B cell (primary cell): Measurements from ENCODE around the gene EIF5A. TPM values are rescaled to one million over a fixed set of nuclear protein-coding genes. Genes with fewer than 3 reads are reported as not detected.

ENCODE experiments used
- ATAC-seq: fragments of 200-7000 bp; cut with Tn5 transposase; one replicate; pipeline ENCODE4 v1.10.0; 2021; ENCODE audit warnings: low read depth, mild to moderate bottlenecking, moderate number of reproducible peaks, moderate library complexity
- CTCF ChIA-PET: fragments of 350-600 bp; sonication (Branson Sonifier 250); formaldehyde crosslinking; loops from one replicate; lab custom pipeline; 2021; ENCODE audit warnings: antibody characterized with exemption, inconsistent platforms; lab: Charles Lee
- POLR2A ChIA-PET: fragments of 350-600 bp; sonication (Branson Sonifier 250); formaldehyde crosslinking; loops from one replicate; lab custom pipeline; 2021; ENCODE audit warnings: antibody characterized with exemption; lab: Charles Lee
- DNase-seq: peaks from one replicate; pipeline ENCODE4 v3.0.0; 2013
- H2AFZ ChIP-seq: 2 replicates; pipeline ENCODE4 v1.6.1; 2012; ENCODE audit warnings: mild to moderate bottlenecking, low read depth, low read length; ENCODE audit not compliant: insufficient read depth, poor library complexity, severe bottlenecking
- H3K27ac ChIP-seq, 2 donors: 1 replicate in 1 of 2; 2 replicates in 1 of 2; pipeline ENCODE4 v1.5.1; 2012 to 2013; ENCODE audit warnings: low read length in 2 of 2, mild to moderate bottlenecking in 2 of 2, moderate library complexity in 1 of 2
- H3K27me3 ChIP-seq, 4 experiments: fragments of 200-600 bp in 1 of 4; sonication (generic) in 1 of 4; replicated peaks in 1 of 4; 1 replicate in 2 of 4; 2 replicates in 2 of 4; pipeline versions ENCODE4 v1.6.1 to v1.7.0; 2013 to 2016; ENCODE audit warnings: low read length in 3 of 4, mild to moderate bottlenecking in 2 of 4, mixed read lengths in 1 of 4, moderate library complexity in 1 of 4; ENCODE audit not compliant: insufficient read depth in 4 of 4, control insufficient read depth in 3 of 4; ENCODE audit errors: control extremely low read depth in 1 of 4
- H3K36me3 ChIP-seq, 2 experiments: replicated peaks in 1 of 2; 1 replicate in 1 of 2; 2 replicates in 1 of 2; pipeline versions ENCODE4 v1.6.1 to v1.7.1; 2013; ENCODE audit warnings: low read length in 1 of 2; ENCODE audit not compliant: insufficient read depth in 2 of 2, control insufficient read depth in 1 of 2; ENCODE audit errors: control extremely low read depth in 1 of 2, extremely low read depth in 1 of 2
- H3K4me1 ChIP-seq, 2 donors: fragments of 200-600 bp in 1 of 2; sonication (generic) in 1 of 2; 1 replicate in 1 of 2; 2 replicates in 1 of 2; pipeline versions ENCODE4 v1.5.1 to v1.6.1; 2013 to 2017; ENCODE audit warnings: low read length in 2 of 2; ENCODE audit not compliant: control insufficient read depth in 2 of 2, insufficient read depth in 2 of 2
- H3K4me2 ChIP-seq: replicated peaks from 2 replicates; pipeline ENCODE3; 2012; ENCODE audit warnings: mild to moderate bottlenecking, low read depth, low read length; ENCODE audit not compliant: poor library complexity, severe bottlenecking
- H3K4me3 ChIP-seq, 5 experiments: fragments of 200-600 bp in 1 of 5; sonication (generic) in 1 of 5; 1 replicate in 3 of 5; 2 replicates in 2 of 5; pipeline versions ENCODE4 v1.5.1 to v1.7.0; 2011 to 2016; ENCODE audit warnings: low read length in 4 of 5, mild to moderate bottlenecking in 4 of 5, low read depth in 2 of 5, control low read depth in 1 of 5, moderate library complexity in 1 of 5; ENCODE audit not compliant: insufficient read depth in 1 of 5; ENCODE audit errors: control extremely low read depth in 1 of 5, extremely low read depth in 1 of 5
- H3K79me2 ChIP-seq: fragments of 200-600 bp; sonication (generic); one replicate; pipeline ENCODE4 v1.6.0; 2016; ENCODE audit warnings: low read length; ENCODE audit not compliant: control insufficient read depth, insufficient read depth
- H3K9ac ChIP-seq: fragments of 200-600 bp; sonication (generic); 2 replicates; pipeline ENCODE4 v1.6.1; 2017; ENCODE audit warnings: mild to moderate bottlenecking, low read length, moderate library complexity
- H3K9me3 ChIP-seq, 3 donors: one replicate each; pipeline versions ENCODE4 v1.6.1 to v1.7.1; 2013; ENCODE audit warnings: low read length in 2 of 3; ENCODE audit not compliant: control insufficient read depth in 2 of 3, insufficient read depth in 1 of 3; ENCODE audit errors: control extremely low read depth in 1 of 3
- H4K20me1 ChIP-seq: 2 replicates; pipeline ENCODE4 v1.6.0; 2012; ENCODE audit warnings: mild to moderate bottlenecking, low read length; ENCODE audit not compliant: insufficient read depth, control insufficient read depth, poor library complexity, severe bottlenecking
- H3K27ac Mint-ChIP-seq: one replicate; pipeline ENCODE4 v1.8.0; 2021; ENCODE audit warnings: mixed read lengths
- H3K27me3 Mint-ChIP-seq: one replicate; pipeline ENCODE4 v1.8.0; 2021; ENCODE audit warnings: mixed read lengths
- H3K4me1 Mint-ChIP-seq: one replicate; pipeline ENCODE4 v1.8.0; 2021; ENCODE audit warnings: mixed read lengths
- H3K4me3 Mint-ChIP-seq: one replicate; pipeline ENCODE4 v1.8.0; 2021; ENCODE audit warnings: mixed read lengths
- H3K9me3 Mint-ChIP-seq: one replicate; pipeline ENCODE4 v1.8.0; 2022; ENCODE audit warnings: mixed read lengths; ENCODE audit not compliant: insufficient read depth
- CTCF ChIP-seq: fragments of 200-600 bp; IDR thresholded peaks from one replicate; pipeline ENCODE4 v1.8.0; 2022; ENCODE audit warnings: antibody characterized with exemption, mild to moderate bottlenecking
- EZH2 ChIP-seq: IDR thresholded peaks from 2 replicates; pipeline ENCODE4 v1.6.1; 2012; ENCODE audit warnings: borderline replicate concordance, low read depth, mild to moderate bottlenecking, moderate library complexity, low read length; ENCODE audit not compliant: insufficient read depth, poor library complexity, severe bottlenecking
- WGBS: methylation state at CpG from one replicate; pipeline ENCODE4 v1.1.5; 2013; ENCODE audit warnings: missing lambda C conversion rate; ENCODE audit not compliant: insufficient coverage; 5-methylcytosine and 5-hydroxymethylcytosine counted together
- intact Hi-C: fragments of 100-400 bp; cut with micrococcal nuclease; formaldehyde crosslinking; loops from one replicate; pipeline ENCODE4 v1.10.0; 2022
- polyA plus RNA-seq: library from polyadenylated mRNA; depleted of rRNA; stranded (reverse); fragments of >200 nt; gene quantifications from 2 replicates; pipeline ENCODE4 v1.2.3, GENCODE V29; 2012
- total RNA-seq, 2 donors: library from RNA; stranded (reverse); fragments of 120-200 nt in 1 of 2; gene quantifications; 1 replicate in 1 of 2; 2 replicates in 1 of 2; pipeline versions ENCODE4 v1.2.3 to v1.2.4, GENCODE V29; 2013 to 2022

EIF5A gene
- total and polyA plus RNA-seq, 2 donors (not counting 1 experiment from before 2014, with no cell fraction given), result 233 to 576 TPM

GRCh38 chr17:7322520-7323194, 15.2 kb downstream of the EIF5A start:
- H2AFZ ChIP-seq, result no peak overlapping the region
- no peak for DNase-seq
- ChIA-PET POLR2A (no interaction called here), CTCF (interaction anchor here (0.5 to 5.1 kb wide), 9 partner anchors 8 to 44 kb away, joined by 3 to 47 read pairs (median 5); partner anchors contain the start of gene ACAP1)
- 99% methylated on average over 20 of the region's 22 CpGs for WGBS
- H3K4me1 Mint-ChIP-seq, result peaks cover 5% of the 10 kb centered on the region
- no peak overlapping the region for H3K4me2 ChIP-seq
- H3K27me3 Mint-ChIP-seq, result no peaks in the 10 kb centered on the region
- peaks cover 5% of the 10 kb centered on the region for H4K20me1 ChIP-seq
- H3K27me3 ChIP-seq, result no peaks in the 10 kb centered on the region
- H3K4me1 ChIP-seq, result peaks cover 0 to 5% of the 10 kb centered on the region in 2 donors
- peaks cover 26% of the 10 kb centered on the region for H3K79me2 ChIP-seq
- no peak for ATAC-seq
- no peak overlapping the region for H3K4me3 Mint-ChIP-seq
- peaks cover 0 to 71% of the 10 kb centered on the region in 2 experiments for H3K36me3 ChIP-seq
- no peak for TF ChIP-seq EZH2
- TF ChIP-seq CTCF, result no peak
- no peak overlapping the region for H3K4me3 ChIP-seq
- no peaks in the 10 kb centered on the region for H3K9me3 Mint-ChIP-seq
- H3K27ac ChIP-seq, result no peak overlapping the region
- H3K9ac ChIP-seq, result no peak overlapping the region
- no peaks in the 10 kb centered on the region for H3K9me3 ChIP-seq
- no peak overlapping the region for H3K27ac Mint-ChIP-seq
- intact Hi-C loops, result no loop called here
